Measurements from ENCODE around the gene ARHGAP21.

The ARHGAP21 gene

DNA sequence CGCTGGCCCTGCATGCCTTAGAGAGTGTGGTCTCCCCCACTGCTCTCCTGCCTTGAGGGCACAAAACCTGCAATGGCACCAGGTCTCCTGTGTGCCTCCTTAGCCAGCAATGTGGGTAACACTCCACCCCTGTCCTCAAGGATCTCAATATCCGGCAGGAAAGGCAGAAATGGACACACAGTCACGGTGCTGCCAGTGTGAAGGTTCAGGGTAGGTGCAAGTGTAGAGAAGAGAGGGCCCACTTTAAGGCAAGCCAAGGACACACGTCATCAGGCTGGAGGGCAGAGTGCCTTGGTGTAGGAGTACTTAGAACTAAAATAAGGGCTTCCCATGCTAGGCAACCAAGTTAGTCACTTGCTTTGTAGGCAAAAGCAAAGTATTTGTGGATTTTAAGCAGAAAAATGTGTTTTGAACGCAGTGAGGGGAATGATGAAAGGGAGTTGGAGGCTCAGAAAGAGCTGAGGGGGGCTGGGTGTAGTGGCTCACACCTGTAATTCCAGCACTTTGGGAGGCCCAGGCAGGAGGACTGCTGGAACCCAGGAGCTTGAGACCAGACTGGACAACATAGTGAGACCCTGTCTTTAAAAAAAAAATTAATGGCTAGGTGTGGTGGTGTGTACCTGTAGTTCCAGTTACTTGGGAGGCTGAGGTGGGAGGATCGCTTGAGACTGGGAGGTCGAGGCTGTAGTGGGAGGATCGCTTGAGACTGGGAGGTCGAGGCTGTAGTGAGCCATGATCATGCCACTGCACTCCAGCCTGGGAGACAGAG is 152.8 kb downstream of the ARHGAP21 start:
- no peak for DNase-seq

DNA sequence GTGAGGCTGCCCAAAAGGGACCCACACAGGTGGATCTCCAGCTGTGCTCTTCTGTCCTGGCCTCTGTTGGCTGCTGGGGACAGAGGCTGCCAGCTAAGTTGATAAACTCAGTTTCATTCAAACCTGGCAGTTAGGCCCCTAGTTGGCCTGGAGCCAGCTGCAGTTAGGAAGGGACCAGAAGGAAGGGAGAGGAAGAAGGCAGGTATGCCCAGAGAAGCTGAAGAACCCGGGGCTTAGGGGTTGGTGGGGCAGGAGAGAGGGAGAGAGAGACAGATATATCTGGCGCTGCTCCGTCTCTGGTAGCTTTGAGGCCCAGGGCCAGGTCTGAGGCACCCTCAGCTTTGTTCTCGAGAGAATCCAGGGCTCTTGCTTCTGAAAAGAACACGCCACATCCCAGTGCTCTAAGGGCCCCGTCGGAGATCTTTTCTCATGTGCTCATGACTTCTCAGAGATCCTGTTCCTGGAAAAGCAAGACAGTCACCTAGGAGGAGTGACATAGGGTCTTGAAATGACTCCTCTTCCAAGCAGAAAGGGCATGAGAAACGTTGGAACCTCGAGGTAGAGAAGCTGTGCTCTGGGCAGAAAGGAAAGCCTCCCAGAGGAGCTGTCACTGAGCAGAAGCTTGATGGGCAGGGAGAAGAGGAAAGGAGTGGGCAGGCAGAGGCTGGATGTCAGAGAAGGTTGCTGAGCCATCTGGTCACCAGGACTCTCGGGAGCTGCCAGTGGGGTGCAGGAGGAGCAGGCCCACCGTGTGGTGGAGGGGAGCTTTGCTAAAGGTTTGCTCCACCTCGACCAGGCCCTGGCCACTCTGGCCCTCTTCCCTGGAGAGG is 153.6 kb downstream of the ARHGAP21 start:
- DNase-seq: no peak

DNA sequence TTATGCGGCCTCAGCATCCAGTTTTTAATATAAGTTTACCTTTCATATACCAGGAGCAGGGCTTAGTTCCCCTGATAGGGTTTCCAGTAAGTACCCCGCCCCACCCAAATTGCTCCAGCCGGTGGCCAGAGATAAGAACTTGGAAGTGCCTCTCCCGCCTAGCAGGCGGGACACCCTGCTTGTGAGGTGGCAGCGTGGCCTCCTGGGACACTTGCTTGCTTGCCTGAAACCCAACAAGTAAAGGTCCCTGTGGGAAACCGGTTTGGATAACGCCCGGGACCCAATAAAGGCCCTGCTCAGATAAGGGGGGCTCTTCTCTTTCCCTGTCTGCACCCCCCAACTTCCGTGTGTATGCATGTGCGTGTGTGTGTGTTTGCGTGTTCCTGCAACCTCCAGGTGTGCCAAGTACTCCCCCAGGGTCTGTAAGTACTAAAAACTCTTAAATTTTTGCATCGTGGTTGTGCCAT is 154.3 kb downstream of the ARHGAP21 start:
- no peak for DNase-seq

DNA sequence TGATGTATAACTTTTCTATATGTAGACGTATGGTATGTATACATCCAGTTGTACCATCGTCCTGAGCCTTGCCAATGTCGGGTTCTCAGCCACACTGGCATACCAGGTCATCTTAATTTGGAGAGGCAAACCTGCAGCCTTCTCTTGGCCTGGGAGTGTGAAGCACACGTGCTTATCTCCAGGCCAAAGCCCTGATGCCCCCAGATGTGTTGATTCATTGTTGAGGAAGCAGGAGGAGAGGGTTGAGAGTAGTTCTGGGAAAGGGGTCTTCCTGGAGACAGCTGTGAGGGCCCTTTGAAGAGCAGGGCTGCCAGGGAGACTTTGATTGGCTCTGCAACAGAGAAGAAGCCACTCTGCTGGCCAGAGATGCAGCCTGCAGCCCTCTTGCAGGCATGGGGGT is 155.6 kb downstream of the ARHGAP21 start:
- no peak for DNase-seq

DNA sequence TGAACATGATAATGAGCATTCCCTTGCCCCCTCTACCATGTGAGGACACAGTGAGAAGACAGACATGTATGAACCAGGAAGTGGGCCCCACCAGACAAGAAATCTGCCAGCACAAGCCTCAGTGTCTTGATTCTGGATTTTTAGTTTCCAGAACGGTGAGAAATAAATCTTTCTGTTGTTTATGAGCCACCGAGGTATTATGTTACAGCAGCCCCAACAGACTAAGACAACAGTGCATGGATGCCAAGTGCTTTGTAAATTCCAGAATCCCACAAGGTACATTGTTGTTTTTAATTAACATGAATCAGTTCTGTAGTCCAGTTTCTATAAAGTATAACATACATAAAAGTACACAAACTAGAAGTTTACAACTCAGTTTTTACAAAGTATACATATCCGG is 162.2 kb downstream of the ARHGAP21 start:
- DNase-seq: no peak

DNA sequence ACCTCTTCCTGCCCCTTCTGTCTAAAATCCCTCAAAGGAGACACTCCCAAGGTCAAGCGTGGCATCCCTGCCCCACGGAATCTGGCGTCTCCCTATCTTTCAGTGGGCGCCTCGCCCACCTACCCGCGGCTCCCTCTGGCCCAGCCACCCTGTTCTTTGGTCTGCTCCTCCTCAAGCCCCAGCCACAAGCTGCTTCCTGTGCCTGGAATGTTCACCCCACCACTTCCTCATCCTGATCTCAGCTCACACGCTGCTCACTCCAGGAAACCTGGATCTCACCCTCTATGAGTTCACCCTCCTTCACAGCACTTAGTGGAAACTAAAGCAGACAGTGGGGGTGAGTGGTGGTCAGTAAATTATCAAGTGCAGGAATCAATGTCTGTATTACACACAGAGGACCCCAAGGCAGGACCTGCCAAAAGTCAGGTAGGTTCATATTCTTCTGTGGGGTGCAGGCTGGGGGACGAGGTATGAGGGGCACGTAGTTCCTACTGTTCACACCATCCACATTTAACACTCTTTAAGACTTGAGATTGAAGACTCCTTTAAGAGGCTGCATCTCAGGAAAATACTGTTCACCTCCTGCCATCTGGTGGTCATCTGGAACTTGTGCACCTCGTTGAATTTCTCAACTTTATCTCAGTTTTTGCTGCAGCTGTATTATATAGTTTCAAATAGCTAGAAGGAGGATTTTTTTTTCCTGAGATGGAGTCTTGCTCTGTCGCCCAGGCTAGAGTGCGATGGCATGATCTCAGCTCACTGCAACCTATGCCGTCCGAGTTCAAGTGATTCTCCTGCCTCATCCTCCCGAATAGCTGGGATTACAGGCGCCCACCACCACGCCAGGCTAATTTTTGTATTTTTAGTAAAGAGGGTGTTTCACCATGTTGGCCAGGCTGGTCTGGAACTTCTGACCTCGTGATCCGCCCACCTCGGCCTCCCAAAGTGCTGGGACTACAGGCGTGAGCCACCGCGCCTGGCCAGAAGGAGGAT is 166.6 kb downstream of the ARHGAP21 start:
- DNase-seq: no peak

DNA sequence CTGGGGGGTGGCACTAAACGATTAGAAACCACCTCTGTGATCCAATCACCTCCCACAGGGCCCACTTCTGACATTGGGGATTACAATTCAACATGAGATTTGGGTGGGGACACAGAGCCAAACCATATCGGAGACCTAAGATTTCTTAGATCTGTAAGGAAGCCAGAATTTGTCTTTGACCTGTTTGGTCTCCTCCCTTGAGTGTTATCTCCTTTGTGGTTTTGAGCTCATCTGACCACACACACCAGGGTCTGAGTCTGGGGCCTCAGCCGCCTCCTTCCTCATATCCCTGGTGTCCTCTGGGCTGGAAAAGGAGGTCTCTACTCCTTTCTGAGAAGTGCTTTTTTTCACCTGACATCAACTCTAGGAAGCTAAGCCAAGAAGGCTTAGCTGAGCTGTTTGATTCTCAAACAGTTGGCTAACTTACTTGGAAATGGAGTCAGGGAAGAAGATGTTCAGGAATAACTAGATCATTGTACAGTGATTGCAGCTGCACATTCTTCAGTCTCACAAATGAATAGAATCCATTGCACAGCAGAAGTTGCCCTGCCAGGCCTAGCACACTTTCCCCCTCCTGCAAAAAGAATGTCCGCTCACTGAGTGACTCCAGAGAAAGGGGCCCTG is 167.4 kb downstream of the ARHGAP21 start:
- DNase-seq: no peak

DNA sequence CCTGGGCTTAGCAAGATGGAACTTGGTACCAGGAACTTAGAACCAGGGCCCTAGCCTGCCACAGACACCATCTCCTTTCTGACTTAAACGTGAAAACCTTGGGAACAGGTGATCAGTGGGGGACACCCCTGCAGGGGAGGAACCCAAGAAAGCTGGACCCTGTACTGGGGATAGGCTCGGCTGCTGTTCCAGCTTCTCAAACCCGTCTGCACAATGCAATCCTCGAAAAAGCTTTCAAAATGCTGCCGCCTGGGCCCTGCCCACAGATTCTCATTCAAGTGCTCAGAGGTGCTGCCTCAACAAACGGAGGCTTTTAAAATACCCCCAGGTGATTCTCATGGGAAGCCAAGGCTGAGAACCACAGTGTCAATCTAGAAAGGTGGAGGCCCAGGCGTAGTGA is 169.7 kb downstream of the ARHGAP21 start:
- no peak for DNase-seq

DNA sequence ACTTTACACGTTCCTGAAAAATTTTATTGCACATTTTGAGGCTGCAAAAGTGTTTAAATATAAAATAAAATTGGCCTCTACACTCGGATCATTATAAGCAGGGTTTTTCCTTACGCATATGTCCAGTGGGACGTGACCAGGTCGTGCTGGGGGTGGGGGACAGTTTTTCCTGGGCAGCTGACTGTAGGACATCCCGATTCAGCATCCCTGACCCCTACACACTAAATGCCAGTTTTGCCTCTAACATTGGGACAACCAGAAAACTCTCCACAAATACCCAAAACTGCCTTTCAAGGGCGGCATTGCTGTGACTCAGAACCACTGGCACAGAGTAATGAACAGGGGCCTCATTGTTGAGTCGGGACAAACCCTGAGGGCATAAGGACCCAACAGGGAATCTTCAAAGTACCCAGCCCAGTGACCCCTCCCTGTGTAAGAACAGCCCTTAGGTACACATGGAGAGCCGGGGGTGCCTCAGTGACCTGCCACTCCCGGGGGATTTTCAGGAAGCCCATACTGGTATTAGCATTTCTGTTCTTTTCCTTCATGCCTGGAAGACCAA is 170.6 kb downstream of the ARHGAP21 start:
- no peak for DNase-seq

DNA sequence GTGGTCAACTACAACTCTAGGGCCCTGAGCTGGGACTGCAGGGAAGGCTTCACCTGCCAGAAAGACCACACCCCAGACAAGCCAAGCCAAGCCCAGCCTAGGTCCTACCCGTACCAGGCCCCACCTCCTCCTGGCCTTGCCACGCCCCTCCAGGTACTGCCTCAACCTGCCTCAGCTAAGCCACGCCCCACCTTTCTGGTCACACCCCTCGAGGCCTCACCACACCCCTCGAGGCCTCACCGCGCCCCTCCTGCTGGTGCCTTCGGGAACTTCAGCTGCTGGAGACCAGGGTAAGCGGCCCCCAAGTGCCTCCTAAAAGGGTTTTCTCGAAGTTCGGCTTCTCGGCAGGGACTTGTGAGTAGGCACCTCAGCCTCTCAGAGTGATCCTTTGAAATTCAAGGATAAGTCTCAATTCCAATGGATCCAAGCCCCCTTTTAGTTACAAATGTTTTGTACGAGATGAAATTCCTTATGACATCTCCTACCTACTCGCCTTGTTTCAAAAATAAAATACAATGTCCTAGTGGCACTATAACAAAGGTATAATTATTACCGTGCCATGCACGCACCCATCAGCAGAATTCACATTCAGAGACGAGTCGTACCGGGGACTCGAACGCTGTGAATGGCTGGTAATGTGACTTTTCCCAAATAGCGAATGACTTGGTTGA is 171.2 kb downstream of the ARHGAP21 start:
- DNase-seq: no peak

DNA sequence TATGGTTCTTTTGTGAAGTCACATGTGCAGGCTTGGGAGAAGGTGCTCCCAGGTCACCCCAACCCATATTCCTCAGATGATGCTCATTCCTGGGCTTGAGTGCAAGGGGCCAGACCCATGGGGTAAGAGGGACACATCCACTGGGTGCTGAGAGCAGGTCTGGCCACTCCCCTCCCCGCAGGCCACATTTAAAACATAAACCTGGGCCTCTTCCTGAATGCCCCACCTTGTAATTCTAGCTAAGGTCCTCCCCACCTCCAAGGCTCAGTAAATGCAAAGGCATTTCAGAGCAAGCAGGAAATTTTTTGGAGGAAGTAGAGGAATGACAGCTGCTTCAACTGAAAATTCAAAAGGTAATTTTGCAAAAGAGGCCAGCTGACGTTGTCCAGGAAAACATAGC is 172.5 kb downstream of the ARHGAP21 start:
- DNase-seq: no peak

DNA sequence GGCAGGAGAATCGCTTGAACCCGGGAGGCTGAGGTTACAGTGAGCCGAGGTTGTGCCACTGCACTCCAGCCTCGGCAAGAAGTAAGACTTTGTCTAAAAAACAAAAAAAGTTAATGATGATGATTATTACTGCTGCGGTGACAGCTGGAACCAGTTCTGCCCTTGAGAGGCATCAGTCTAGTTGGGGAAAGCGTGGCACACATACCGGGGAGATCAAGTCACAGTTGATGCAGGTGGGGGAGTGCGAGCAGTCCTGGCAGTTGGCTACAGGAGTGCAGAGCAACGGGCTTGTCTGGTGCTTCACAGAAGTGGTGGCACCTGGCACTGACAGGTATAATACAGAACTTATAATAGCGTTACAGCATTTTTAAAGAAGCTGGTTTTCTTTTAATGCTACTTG is 173.0 kb downstream of the ARHGAP21 start:
- DNase-seq: no peak

DNA sequence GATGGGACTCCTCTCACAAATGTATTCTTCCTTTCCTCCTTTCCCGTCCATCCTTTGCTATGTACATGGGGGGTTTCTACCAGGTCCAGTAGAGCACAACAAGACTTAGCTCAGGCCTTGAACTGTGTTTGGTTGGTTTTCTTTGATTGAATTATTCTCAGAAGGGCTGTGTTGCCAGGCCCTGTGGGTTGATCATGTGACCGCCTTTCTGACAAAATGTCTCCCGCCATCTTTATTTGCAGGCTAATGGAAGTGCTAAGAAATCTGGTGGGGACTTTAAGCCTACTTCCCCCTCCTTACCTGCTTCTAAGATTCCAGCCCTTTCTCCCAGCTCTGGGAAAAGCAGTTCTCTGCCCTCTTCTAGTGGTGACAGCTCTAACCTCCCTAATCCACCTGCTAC is 178.1 kb downstream of the ARHGAP21 start:
- no peak for DNase-seq

DNA sequence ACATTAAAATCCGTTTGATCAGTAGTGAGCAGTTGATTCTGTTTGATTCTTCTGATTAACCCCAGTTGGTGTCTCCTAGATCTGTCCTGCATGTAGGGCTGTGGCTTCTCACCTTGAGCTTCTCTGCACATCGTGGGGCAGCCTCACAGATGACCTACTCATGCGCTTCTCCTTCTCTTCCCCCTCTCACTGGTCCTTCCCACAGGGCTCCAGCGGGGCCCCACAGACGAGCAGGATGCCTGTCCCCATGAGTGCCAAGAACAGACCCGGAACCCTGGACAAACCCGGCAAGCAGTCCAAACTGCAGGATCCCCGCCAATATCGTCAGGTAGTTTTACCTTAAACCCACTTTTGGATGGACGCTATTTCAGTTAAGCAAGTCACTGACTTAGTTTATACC is 178.9 kb downstream of the ARHGAP21 start:
- DNase-seq: no peak

DNA sequence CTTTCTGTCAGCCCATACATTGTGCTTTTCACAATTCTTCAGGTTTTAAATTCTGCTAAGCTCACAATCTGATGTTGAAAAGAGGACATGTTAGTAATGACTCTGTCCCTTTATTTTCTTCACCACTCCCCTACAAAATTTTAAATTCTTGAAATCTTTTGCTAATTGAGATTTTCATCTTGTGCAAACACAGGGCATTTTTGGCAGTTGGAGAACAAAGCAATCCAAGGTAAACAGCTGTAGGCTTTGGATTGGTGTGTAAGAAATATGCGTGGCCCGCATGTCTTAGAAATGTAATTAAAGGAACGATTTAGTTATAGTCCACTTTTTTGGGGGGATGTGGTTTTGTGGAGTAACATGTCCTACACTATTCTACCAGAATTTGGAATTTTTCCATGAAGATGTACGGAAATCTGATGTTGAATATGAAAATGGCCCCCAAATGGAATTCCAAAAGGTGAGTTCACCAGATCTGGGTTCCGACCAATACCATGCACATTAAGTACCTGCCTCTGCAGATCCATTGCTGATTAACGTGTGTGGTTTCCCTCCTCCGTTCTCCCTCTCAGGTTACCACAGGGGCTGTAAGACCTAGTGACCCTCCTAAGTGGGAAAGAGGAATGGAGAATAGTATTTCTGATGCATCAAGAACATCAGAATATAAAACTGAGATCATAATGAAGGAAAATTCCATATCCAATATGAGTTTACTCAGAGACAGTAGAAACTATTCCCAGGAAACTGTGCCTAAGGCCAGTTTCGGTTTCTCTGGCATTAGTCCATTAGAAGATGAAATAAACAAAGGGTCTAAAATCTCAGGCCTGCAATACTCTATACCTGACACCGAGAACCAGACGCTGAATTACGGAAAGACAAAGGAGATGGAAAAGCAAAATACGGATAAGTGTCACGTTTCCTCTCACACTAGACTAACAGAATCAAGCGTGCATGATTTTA is 181.1 kb downstream of the ARHGAP21 start:
- no peak for DNase-seq

DNA sequence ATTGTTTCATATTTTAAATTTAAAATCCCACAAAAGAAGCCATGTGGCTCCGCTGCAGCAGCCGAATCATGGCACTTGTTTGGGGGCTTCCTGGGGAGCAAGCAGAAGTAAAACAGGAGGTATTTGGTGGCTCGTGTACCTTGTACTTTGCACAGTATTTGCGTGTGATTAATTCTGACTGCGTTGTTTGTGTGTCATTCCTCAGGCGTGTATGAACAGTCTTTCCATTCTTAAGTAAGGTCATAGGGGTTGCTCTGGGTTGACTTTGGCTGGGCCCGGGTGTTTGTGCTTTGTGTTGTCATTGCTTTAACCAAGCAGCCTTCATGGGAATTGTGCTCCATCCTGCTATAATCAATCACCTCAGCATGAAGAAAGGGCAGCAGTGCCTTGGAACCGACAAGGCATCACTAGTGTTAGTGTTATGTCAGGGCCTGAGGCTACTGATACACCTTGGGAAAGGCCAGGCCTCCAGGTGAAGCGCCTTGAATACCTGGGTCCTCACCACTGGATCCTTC is 182.4 kb downstream of the ARHGAP21 start:
- no peak for DNase-seq

DNA sequence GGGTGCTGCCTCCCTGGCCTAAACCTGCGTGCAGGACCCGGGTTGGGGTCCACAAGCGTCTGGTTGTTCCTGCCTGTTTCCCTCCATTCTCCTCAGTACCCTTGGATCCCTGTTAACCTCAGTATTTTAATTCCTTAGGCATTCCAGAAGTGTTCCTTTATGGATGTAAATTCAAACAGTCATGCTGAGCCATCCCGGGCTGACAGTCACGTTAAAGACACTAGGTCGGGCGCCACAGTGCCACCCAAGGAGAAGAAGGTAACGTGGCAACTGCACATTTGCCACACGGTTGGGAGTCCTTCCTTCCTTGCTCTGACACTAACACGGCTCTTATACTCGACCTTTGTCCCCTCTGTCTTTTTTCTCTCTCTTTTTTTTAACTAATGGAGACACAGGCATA is 187.1 kb downstream of the ARHGAP21 start:
- no peak for DNase-seq

DNA sequence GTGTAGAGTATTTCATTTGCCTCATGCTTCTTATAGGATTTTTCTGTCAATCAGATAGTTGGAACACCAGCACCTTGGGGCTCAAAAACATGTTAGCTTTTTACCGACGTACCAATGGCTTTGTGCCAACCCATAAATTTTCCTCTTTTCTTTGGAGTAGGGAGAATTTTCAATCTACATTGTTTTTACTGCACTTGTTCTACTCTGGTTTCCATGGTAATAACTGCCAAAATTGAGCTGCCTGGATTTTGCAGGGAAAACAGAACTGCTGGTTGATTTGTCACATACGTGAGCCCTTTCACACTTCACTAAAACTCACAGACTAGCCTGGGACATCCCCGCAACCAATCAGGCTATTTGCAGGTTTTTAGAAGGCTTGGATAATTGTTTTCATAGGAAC is 189.7 kb downstream of the ARHGAP21 start:
- no peak for DNase-seq

Data from activated naive CD4-positive, alpha-beta T cell (primary cell).